LNCAP (cell line): ENCODE data around the gene SEPTIN2.

Experiments
- TF ChIP-seq, protein P1 (sequence below): fragments of 450-650 bp; IDR thresholded peaks from 2 replicates; pipeline ENCODE4 v1.5.1; 2017; ENCODE audit warnings: mild to moderate bottlenecking

Gene SEPTIN2

DNA sequence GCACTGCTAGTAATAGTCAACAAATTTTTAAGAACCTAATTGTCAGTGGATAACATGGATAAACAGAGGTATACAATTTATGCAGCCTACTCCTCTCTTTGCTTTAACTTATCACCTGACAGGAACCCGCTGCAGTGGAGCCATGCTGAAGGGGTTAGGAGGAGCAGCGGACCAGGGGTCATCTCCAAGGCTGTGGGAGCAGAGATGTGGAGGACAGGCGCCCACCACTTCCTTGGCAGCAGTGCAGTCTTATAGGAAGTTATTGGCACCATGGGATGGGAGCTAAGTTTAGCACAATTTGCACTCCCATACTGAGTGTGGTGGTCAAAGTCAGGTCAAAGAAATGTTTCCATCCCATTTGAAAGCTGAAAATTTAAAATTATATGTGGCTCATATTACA lies 35.9 kb upstream of the SEPTIN2 start:
- TF ChIP-seq, protein P1, sequence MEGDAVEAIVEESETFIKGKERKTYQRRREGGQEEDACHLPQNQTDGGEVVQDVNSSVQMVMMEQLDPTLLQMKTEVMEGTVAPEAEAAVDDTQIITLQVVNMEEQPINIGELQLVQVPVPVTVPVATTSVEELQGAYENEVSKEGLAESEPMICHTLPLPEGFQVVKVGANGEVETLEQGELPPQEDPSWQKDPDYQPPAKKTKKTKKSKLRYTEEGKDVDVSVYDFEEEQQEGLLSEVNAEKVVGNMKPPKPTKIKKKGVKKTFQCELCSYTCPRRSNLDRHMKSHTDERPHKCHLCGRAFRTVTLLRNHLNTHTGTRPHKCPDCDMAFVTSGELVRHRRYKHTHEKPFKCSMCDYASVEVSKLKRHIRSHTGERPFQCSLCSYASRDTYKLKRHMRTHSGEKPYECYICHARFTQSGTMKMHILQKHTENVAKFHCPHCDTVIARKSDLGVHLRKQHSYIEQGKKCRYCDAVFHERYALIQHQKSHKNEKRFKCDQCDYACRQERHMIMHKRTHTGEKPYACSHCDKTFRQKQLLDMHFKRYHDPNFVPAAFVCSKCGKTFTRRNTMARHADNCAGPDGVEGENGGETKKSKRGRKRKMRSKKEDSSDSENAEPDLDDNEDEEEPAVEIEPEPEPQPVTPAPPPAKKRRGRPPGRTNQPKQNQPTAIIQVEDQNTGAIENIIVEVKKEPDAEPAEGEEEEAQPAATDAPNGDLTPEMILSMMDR: no peak

DNA sequence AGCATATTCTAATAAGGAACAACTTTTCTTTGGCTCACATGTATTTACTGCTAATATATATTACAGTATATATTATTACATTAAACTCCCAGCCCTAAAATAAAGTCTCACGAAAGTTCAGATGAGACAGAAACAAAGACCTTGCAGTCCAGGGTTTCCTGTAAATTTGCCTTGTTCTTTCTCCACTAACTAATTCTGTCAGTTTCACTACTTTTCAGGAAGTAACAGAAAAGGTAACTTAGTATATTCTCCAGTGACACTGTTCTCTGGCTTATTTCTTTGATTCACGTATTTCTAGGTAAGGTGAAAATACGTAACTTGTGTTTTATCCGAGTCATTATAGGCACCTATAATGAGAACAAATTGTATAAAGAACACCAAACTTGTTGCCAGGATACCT lies 35.4 kb upstream of the SEPTIN2 start:
- TF ChIP-seq, protein P1: no peak

DNA sequence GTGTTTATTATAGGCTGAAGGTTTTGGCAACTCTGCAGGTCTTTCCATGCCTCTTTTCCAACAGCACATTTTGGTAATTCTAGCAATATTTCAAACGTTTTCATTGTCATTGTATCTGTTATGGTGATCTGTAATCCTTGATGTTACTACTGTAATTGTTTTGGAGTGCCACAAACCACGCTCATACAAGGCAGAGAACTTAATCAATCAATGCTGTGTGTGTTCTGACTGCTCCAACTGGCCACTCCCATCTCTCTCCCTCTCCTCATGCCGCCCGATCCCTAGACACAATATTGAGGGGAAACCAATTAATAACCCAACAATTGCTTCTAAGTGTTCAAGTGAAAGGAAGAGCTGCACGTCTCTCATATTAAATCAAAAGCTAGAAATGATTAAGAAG lies 33.2 kb upstream of the SEPTIN2 start:
- TF ChIP-seq, protein P1: no peak

DNA sequence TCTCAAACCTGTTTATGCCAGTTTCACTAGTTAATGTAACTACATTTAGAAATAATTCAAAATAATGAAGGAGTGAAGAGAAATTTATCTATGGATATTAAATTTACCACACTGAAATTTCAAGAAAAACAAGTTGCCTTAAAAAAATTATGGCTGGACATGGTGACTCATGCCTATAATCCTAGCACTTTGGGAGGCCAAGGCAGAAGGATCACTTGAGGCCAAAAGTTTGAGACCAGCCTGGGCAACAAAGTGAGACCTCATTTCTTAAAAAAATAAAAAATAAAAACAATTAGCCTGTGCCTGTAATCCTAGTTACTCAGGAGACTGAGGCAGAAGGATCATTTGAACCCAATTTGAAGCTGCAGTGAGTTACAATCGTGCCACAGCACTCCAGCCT lies 30.1 kb upstream of the SEPTIN2 start:
- TF ChIP-seq, protein P1: no peak

DNA sequence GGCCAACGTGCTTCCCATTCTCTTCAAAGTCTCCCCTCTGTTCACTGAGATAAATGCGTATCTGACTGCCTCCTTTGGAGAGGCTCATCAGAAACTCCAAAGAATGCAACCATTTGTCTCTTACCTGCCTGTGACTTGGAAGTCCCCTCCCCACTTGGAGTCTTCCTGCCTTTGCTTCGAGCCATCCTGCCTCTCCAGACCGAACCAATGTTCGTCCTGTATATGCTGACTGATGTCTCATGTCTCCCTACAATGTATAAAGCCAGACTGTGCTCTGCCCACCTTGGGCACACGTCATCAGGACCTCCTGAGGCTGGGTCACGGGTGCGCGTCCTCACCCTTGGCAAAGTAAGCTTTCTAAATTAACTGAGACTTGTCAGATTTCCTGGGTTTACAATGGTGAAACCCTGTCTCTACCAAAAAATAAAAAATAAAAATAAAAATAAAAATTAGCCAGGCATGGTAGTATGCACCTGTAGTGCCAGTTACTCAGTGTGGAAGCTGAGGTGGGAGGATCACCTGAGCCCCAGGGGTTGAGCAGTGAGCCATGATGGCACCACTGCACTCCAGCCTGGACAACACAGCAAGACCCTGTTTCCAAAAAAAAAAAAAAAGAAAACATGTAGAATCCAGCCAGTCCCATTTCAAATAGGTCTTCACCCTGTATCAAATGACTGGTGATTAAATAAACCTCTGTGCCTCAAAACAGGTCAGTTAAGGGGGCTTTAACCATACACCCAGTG lies 29.2 kb upstream of the SEPTIN2 start:
- TF ChIP-seq, protein P1: no peak

DNA sequence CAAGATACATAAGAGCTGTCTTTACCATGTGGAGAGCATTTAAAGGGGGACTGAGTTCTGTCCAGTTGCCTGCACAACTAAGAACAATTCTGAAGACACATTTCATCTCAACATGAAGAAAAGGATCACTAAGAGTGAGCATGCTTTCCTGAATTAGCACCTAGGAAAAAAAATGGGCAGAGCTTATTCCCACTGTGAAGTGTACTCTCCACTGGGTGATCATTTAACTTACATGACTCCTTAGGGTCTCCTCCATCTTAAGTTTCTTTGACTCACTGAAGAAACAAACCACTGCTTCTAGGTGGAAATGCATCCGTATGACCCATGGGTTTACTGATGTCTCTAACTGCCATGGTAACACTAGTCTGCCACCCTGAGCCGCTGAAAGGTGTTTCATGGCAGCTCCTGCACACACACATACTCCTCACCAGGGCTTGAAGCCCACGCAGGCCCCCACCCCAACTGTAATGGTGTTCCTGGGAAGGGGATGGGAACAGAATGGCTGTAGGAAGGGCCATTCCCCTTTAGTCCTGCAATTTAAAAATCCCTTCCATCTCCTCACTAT lies 27.3 kb upstream of the SEPTIN2 start:
- TF ChIP-seq, protein P1: no peak

DNA sequence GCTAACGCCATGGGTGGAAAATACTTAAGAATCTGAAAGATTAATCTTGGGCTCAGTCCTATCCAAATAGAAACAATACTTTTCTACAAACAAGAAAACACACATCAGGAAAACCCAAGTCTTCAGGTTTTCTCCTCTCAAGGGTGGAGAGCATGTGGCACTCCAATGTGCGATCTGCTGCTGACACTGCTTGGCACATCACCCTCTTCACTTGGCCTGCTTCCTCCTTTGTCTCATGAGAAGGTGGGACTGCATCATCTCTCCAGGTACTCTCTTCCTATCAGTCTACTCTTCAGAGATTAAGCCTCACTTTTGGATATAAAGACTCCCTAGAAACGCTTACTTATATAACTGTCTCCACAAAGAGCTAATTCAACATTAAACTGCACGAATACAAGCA lies 26.7 kb upstream of the SEPTIN2 start:
- TF ChIP-seq, protein P1: no peak
